Measurements from ENCODE around the gene TANGO6. TPM values are rescaled to one million over a fixed set of nuclear protein-coding genes. Genes with fewer than 3 reads are reported as not detected.

Gene TANGO6
- total RNA-seq, 2 experiments from 2014 or later: 22.7 to 22.8 TPM

DNA sequence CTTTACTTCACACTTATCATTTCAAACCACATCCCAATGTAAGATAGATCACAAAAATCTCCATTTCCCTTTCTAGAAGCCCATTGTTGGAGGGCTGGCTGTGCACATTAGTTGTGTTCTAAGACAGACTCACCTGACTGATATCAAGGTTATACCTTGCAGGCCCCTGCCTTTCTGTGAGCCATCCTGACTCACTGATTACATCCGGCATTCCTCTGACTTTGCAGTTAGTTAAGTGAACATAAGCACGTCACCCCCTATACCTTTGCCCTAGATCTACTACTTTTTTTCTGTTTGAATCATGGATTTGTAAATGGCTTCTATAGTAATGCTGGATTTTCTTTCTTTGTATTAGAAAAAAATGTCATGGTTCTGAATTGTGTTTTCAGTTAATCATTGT lies 78.3 kb downstream of the TANGO6 start:
- Histone ChIP-seq H3K4me1 (ENCODE audit: insufficient read depth, low read length, poor library complexity, severe bottlenecking) (no peaks in the 10 kb centered on the region), H4K20me1 (ENCODE audit: insufficient read depth, low read length) (no peaks in the 10 kb centered on the region), H3K9me2 (ENCODE audit: insufficient read depth, low read length) (no peaks in the 10 kb centered on the region), H3K27ac (ENCODE audit: low read depth, low read length, poor library complexity, severe bottlenecking) (no peak overlapping the region), H3K4me2 (ENCODE audit: low read length) (no peak overlapping the region), H3K9me3 (ENCODE audit: low read length) (no peaks in the 10 kb centered on the region), H3K36me3 (ENCODE audit: insufficient read depth, low read length) (peaks cover 15% of the 10 kb centered on the region), H3K4me3 (ENCODE audit: low read depth, low read length, poor library complexity, severe bottlenecking) (no peak overlapping the region), H3K79me2 (ENCODE audit: insufficient read depth, low read depth, low read length) (no peaks in the 10 kb centered on the region), H2AFZ (ENCODE audit: low read length) (no peak overlapping the region)
- DNase-seq (ENCODE audit: low spot score): no peak
- BruUV-seq (replicated peaks): no TSS peak
- POLR2A ChIA-PET: no interaction called here
- CTCF ChIA-PET (ENCODE audit: unreplicated experiment): no interaction called here
- TF ChIP-seq, protein P1, sequence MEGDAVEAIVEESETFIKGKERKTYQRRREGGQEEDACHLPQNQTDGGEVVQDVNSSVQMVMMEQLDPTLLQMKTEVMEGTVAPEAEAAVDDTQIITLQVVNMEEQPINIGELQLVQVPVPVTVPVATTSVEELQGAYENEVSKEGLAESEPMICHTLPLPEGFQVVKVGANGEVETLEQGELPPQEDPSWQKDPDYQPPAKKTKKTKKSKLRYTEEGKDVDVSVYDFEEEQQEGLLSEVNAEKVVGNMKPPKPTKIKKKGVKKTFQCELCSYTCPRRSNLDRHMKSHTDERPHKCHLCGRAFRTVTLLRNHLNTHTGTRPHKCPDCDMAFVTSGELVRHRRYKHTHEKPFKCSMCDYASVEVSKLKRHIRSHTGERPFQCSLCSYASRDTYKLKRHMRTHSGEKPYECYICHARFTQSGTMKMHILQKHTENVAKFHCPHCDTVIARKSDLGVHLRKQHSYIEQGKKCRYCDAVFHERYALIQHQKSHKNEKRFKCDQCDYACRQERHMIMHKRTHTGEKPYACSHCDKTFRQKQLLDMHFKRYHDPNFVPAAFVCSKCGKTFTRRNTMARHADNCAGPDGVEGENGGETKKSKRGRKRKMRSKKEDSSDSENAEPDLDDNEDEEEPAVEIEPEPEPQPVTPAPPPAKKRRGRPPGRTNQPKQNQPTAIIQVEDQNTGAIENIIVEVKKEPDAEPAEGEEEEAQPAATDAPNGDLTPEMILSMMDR (conservative IDR thresholded peaks at IDR 0.05; ENCODE audit: low read length): no peak
- TF ChIP-seq EZH2phosphoT487 (IDR thresholded peaks at IDR 0.05; ENCODE audit: borderline replicate concordance, low read depth, low read length): no peak
- intact Hi-C loops (cut with micrococcal nuclease; ENCODE audit: unreplicated experiment): no loop called here

DNA sequence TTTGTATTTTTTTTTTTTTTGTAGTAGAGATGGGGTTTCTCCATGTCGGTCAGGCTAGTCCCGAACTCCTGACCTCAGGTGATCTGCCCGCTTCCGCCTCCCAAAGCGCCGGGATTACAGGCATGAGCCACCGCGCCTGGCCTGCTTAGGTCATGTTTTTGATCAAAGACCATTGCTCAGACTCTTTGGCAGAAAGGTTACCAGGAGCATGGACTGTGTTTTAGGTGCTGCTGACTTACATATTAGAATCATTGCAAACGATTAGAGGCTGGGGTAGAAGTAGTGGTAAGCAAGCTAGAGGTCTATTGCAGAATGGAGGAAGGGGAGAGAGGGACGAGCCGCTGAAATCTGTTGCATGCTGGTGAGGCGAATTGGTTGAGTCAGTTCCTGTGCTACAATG lies 79.8 kb downstream of the TANGO6 start:
- H3K4me2 ChIP-seq (ENCODE audit: low read length): no peak overlapping the region
- no peak for TF ChIP-seq EZH2phosphoT487 (IDR thresholded peaks at IDR 0.05; ENCODE audit: borderline replicate concordance, low read depth, low read length)
- TF ChIP-seq, protein P1 (conservative IDR thresholded peaks at IDR 0.05; ENCODE audit: low read length): no peak
- H3K9me2 ChIP-seq (ENCODE audit: insufficient read depth, low read length): no peaks in the 10 kb centered on the region
- H3K27ac ChIP-seq (ENCODE audit: low read depth, low read length, poor library complexity, severe bottlenecking): no peak overlapping the region
- peaks cover 27% of the 10 kb centered on the region for H3K36me3 ChIP-seq (ENCODE audit: insufficient read depth, low read length)
- no peaks in the 10 kb centered on the region for H3K4me1 ChIP-seq (ENCODE audit: insufficient read depth, low read length, poor library complexity, severe bottlenecking)
- no peaks in the 10 kb centered on the region for H4K20me1 ChIP-seq (ENCODE audit: insufficient read depth, low read length)
- no peak overlapping the region for H3K4me3 ChIP-seq (ENCODE audit: low read depth, low read length, poor library complexity, severe bottlenecking)
- ChIA-PET POLR2A (interaction anchor here (0.6 to 1.4 kb wide), 3 partner anchors 20 to 1102 kb away, joined by 3 read pairs; no protein-coding TSS in a partner anchor), CTCF (ENCODE audit: unreplicated experiment) (no interaction called here)
- no peak for DNase-seq (ENCODE audit: low spot score)
- intact Hi-C loops (cut with micrococcal nuclease; ENCODE audit: unreplicated experiment): no loop called here
- no peaks in the 10 kb centered on the region for H3K79me2 ChIP-seq (ENCODE audit: insufficient read depth, low read depth, low read length)
- no peaks in the 10 kb centered on the region for H3K9me3 ChIP-seq (ENCODE audit: low read length)
- BruUV-seq (replicated peaks): no TSS peak
- H2AFZ ChIP-seq (ENCODE audit: low read length): no peak overlapping the region

DNA sequence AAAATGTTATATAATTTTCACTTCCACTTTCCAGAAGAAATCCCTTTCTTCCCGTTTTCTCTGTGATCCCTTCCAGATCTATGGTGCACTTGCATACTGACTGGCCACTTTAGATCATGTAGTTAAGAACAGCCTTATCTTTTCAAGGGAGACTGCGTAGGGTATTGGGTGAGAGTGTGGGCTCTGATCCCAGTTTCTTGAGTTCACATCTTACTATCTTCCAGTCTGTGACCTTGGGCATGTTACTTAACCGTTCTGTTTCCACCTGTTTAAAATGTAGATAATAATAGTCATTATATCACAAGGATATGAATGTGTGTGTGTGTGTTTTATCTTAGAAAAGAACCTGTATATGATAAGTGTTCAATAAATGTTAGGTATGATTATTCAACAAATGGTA lies 83.7 kb downstream of the TANGO6 start:
- ChIA-PET CTCF (ENCODE audit: unreplicated experiment) (no interaction called here), POLR2A (interaction anchor here (0.5 kb wide), 1 partner anchor 20 kb away, joined by 3 read pairs; no protein-coding TSS in a partner anchor)
- Histone ChIP-seq H3K27ac (ENCODE audit: low read depth, low read length, poor library complexity, severe bottlenecking) (no peak overlapping the region), H3K4me2 (ENCODE audit: low read length) (no peak overlapping the region), H2AFZ (ENCODE audit: low read length) (no peak overlapping the region), H3K4me1 (ENCODE audit: insufficient read depth, low read length, poor library complexity, severe bottlenecking) (no peaks in the 10 kb centered on the region), H3K4me3 (ENCODE audit: low read depth, low read length, poor library complexity, severe bottlenecking) (no peak overlapping the region), H3K9me3 (ENCODE audit: low read length) (no peaks in the 10 kb centered on the region), H3K79me2 (ENCODE audit: insufficient read depth, low read depth, low read length) (no peaks in the 10 kb centered on the region), H3K9me2 (ENCODE audit: insufficient read depth, low read length) (no peaks in the 10 kb centered on the region), H4K20me1 (ENCODE audit: insufficient read depth, low read length) (no peaks in the 10 kb centered on the region), H3K36me3 (ENCODE audit: insufficient read depth, low read length) (peaks cover 41% of the 10 kb centered on the region)
- no peak for DNase-seq (ENCODE audit: low spot score)
- no TSS peak for BruUV-seq (replicated peaks)
- intact Hi-C loops (cut with micrococcal nuclease; ENCODE audit: unreplicated experiment): no loop called here
- TF ChIP-seq, protein P1 (conservative IDR thresholded peaks at IDR 0.05; ENCODE audit: low read length): no peak
- TF ChIP-seq EZH2phosphoT487 (IDR thresholded peaks at IDR 0.05; ENCODE audit: borderline replicate concordance, low read depth, low read length): no peak
